ENCODE data around the gene ERICH3. TPM values are rescaled to one million over a fixed set of nuclear protein-coding genes. Genes with fewer than 3 reads are reported as not detected.

Gene ERICH3
- total and polyA plus RNA-seq, 10 of the 15 experiments (the other 5 are each of a cell fraction or from before 2014, with no cell fraction given): 0.03 to 0.09 (median 0.08) TPM; not detected in 7

GRCh38 chr1:74703386-74704182, 30.0 kb upstream of the ERICH3 start:
- ChIA-PET SMC1A (ENCODE audit: uncharacterized antibody, unreplicated experiment) (interaction anchor here (0.8 to 4.3 kb wide), 9 partner anchors 10 to 64 kb away, joined by 3 to 36 read pairs (median 5); partner anchors contain the start of genes CRYZ and TYW3), RAD21 (ENCODE audit: unreplicated experiment) (interaction anchor here (1.2 to 3.0 kb wide), 4 partner anchors 11 to 32 kb away, joined by 3 to 18 read pairs (median 8); partner anchors contain the start of genes CRYZ and TYW3), CTCF (interaction anchor here (0.6 to 3.2 kb wide), 4 partner anchors 10 to 32 kb away, joined by 3 to 16 read pairs (median 4); no protein-coding TSS in a partner anchor), POLR2A (interaction anchor here (0.8 to 1.1 kb wide), 3 partner anchors 9 to 27 kb away, joined by 3 to 4 read pairs (median 4); no protein-coding TSS in a partner anchor)
- TF ChIP-seq EED (IDR thresholded peaks at IDR 0.05; ENCODE audit: low read depth) (no peak), ELK1 (IDR thresholded peaks at IDR 0.05; ENCODE audit: low read depth, low read length) (no peak), ZNF384 (IDR thresholded peaks at IDR 0.05; ENCODE audit: borderline replicate concordance, low read depth, low read length) (no peak), ZBED1 (IDR thresholded peaks at IDR 0.05; ENCODE audit: borderline replicate concordance) (no peak)
- no peak overlapping the region for H3K9ac ChIP-seq (ENCODE audit: control insufficient read depth, insufficient read depth, low read length)
- no peak for DNase-seq (ENCODE audit: low read depth, low spot score)
- FAIRE-seq: no peak
- no peak overlapping the region for H2AFZ ChIP-seq (ENCODE audit: control insufficient read depth, low read depth, low read length)
- H3K36me3 ChIP-seq (ENCODE audit: control insufficient read depth in 2 of 2, insufficient read depth in 2 of 2, low read length in 1 of 2): peaks cover 0 to 23% of the 10 kb centered on the region in 2 experiments; a peak in 2 of 4 replicates
- ATAC-seq: no peak
- intact Hi-C loops (cut with micrococcal nuclease; ENCODE audit: unreplicated experiment): no loop called here
- no TSS peak for BruUV-seq (replicated peaks)
- H3K4me2 ChIP-seq (ENCODE audit: control insufficient read depth, insufficient read depth): no peak overlapping the region
- no peak overlapping the region for H3K27ac ChIP-seq (ENCODE audit: control insufficient read depth, insufficient read depth)
- WGBS (ENCODE audit: insufficient coverage, insufficient replicate concordance, low lambda C conversion rate, missing lambda C conversion rate): 92% methylated on average over 6 of the region's 6 CpGs
- H3K4me3 ChIP-seq: no peak overlapping the region
- H3K79me2 ChIP-seq (ENCODE audit: control insufficient read depth, insufficient read depth, low read length): no peaks in the 10 kb centered on the region
- no peaks in the 10 kb centered on the region for H3K9me3 ChIP-seq (replicated peaks; ENCODE audit: control insufficient read depth, insufficient read depth, low read length)
- H3K27me3 ChIP-seq (replicated peaks in 1 of 2; ENCODE audit: control insufficient read depth in 2 of 2, insufficient read depth in 2 of 2, low read length in 1 of 2): no peaks in the 10 kb centered on the region
- H4K20me1 ChIP-seq (ENCODE audit: control insufficient read depth, insufficient read depth): no peaks in the 10 kb centered on the region
- H3K4me1 ChIP-seq (ENCODE audit: control insufficient read depth, insufficient read depth, low read length): peaks cover 16% of the 10 kb centered on the region; the same call in 1 of the 2 replicates
- in situ Hi-C loops (cut with MboI): no loop called here
